ENCODE results near the gene EEF1G. TPM values are rescaled to one million over a fixed set of nuclear protein-coding genes. Genes with fewer than 3 reads are reported as not detected.
"Not testable (repeated sequence)": the region's sequence is repeated elsewhere in the genome, so short reads cannot be mapped to it uniquely, and the experiment has no call there.

EEF1G gene
- 100 to 1,000 TPM; 991 to 999 TPM for total RNA-seq

GRCh38 chr11:62573592-62574362, at the start of gene EEF1G:
Gene EEF1G, minus strand, starts transcription at chr11:62573891. Its CDS starts 49 bp downstream, at chr11:62573842.
- CTCF ChIA-PET, result interaction anchor here (0.6 to 3.9 kb wide), 15 partner anchors 13 to 288 kb away, joined by 3 to 20 read pairs (median 6); partner anchors contain the start of genes C11orf98, CSKMT, LBHD1 and MTA2

GRCh38 chr11:62622476-62623089, 48.9 kb upstream of the EEF1G start:
- CTCF ChIA-PET, result interaction anchor here (0.6 to 2.5 kb wide), 9 partner anchors 11 to 198 kb away, joined by 3 to 16 read pairs (median 4); partner anchors contain the start of genes EML3 and ROM1
- POLR2A ChIA-PET, result interaction anchor here (0.9 to 5.4 kb wide), 23 partner anchors 10 to 654 kb away, joined by 3 to 70 read pairs (median 11); partner anchors contain the start of genes C11orf98, CSKMT, EEF1G and EML3
- no peaks in the 10 kb centered on the region for H3K9me3 Mint-ChIP-seq
- H3K27me3 Mint-ChIP-seq, result no peaks in the 10 kb centered on the region
- no peak for DNase-seq
- peak overlapping the region; percentile 98 for H3K27ac Mint-ChIP-seq
- H3K4me1 Mint-ChIP-seq, result peaks cover 28% of the 10 kb centered on the region
- peaks cover 45% of the 10 kb centered on the region for H3K36me3 Mint-ChIP-seq (ENCODE audit: low read depth)
- H3K4me3 Mint-ChIP-seq, result peak overlapping the region; percentile 87

More at GRCh38 chr11:62573592-62574362, at the start of gene EEF1G:
- H3K36me3 Mint-ChIP-seq (ENCODE audit: low read depth), result peaks cover 80% of the 10 kb centered on the region
- peak; percentile 99 for DNase-seq
- peak within 1 kb of the TSS; percentile 94 for H3K4me3 Mint-ChIP-seq
- H3K9me3 Mint-ChIP-seq, result no peaks in the 10 kb centered on the region
- H3K27me3 Mint-ChIP-seq, result no peaks in the 10 kb centered on the region
- peak within 1 kb of the TSS; percentile 91 for H3K27ac Mint-ChIP-seq
- H3K4me1 Mint-ChIP-seq, result peaks cover 58% of the 10 kb centered on the region
- POLR2A ChIA-PET, result interaction anchor here (0.6 to 7.8 kb wide), 30 partner anchors 12 to 308 kb away, joined by 3 to 130 read pairs (median 4); partner anchors contain the start of genes AHNAK, B3GAT3, C11orf98 and CSKMT

- H3K4me3 Mint-ChIP-seq, result peak within 1 kb of the TSS; percentile 87
- H3K36me3 Mint-ChIP-seq (ENCODE audit: low read depth), result peaks cover 43% of the 10 kb centered on the region
- H3K4me1 Mint-ChIP-seq, result peaks cover 29% of the 10 kb centered on the region
- POLR2A ChIA-PET, result interaction anchor here (0.9 to 5.4 kb wide), 29 partner anchors 10 to 653 kb away, joined by 3 to 70 read pairs (median 10); partner anchors contain the start of genes C11orf98, CSKMT, EEF1G and EML3
- H3K9me3 Mint-ChIP-seq, result no peaks in the 10 kb centered on the region
- peak within 1 kb of the TSS; percentile 98 for H3K27ac Mint-ChIP-seq
- peak; percentile 97 for DNase-seq
- CTCF ChIA-PET, result interaction anchor here (0.6 to 3.2 kb wide), 14 partner anchors 10 to 197 kb away, joined by 3 to 16 read pairs (median 4); partner anchors contain the start of genes C11orf98, CSKMT, EML3 and LBHD1
- no peaks in the 10 kb centered on the region for H3K27me3 Mint-ChIP-seq
Measured at GRCh38 chr11:62621567-62622470, 48.1 kb upstream of the EEF1G start, which contains the start of gene B3GAT3. Gene B3GAT3, minus strand, starts transcription at chr11:62621986. Its CDS starts 39 bp downstream, at chr11:62621947.

GRCh38 chr11:62621027-62621566, 47.4 kb upstream of the EEF1G start:
- H3K4me1 Mint-ChIP-seq, result peaks cover 33% of the 10 kb centered on the region
- no peak for DNase-seq
- ChIA-PET POLR2A (interaction anchor here (0.7 to 5.4 kb wide), 28 partner anchors 8 to 653 kb away, joined by 3 to 70 read pairs (median 10); partner anchors contain the start of genes C11orf98, CSKMT, EEF1G and EML3), CTCF (interaction anchor here (0.6 to 3.2 kb wide), 13 partner anchors 9 to 196 kb away, joined by 3 to 16 read pairs (median 5); partner anchors contain the start of genes C11orf98, CSKMT, EML3 and LBHD1)
- H3K36me3 Mint-ChIP-seq (ENCODE audit: low read depth), result peaks cover 41% of the 10 kb centered on the region
- peak overlapping the region; percentile 87 for H3K4me3 Mint-ChIP-seq
- no peaks in the 10 kb centered on the region for H3K9me3 Mint-ChIP-seq
- H3K27ac Mint-ChIP-seq, result peak overlapping the region; percentile 92
- H3K27me3 Mint-ChIP-seq, result no peaks in the 10 kb centered on the region

GRCh38 chr11:62616957-62617356, 43.3 kb upstream of the EEF1G start:
- CTCF ChIA-PET, H3K27me3 Mint-ChIP-seq, H3K9me3 Mint-ChIP-seq, H3K27ac Mint-ChIP-seq, DNase-seq, H3K4me3 Mint-ChIP-seq: not testable (repeated sequence)
- Mint-ChIP-seq H3K4me1 (peaks cover 53% of the 10 kb centered on the region), H3K36me3 (ENCODE audit: low read depth) (peaks cover 34% of the 10 kb centered on the region)
- POLR2A ChIA-PET, result interaction anchor here (0.9 kb wide), 1 partner anchor 36 kb away, joined by 3 read pairs; the partner anchor contains the start of gene INTS5

- Mint-ChIP-seq H3K4me3 (no peak overlapping the region), H3K27ac (peak overlapping the region; percentile 16), H3K4me1 (peaks cover 53% of the 10 kb centered on the region), H3K9me3 (no peaks in the 10 kb centered on the region), H3K27me3 (no peaks in the 10 kb centered on the region), H3K36me3 (ENCODE audit: low read depth) (peaks cover 31% of the 10 kb centered on the region)
- CTCF ChIA-PET, result no interaction called here
- POLR2A ChIA-PET, result interaction anchor here (1.1 to 1.3 kb wide), 2 partner anchors 24 to 49 kb away, joined by 4 to 5 read pairs; partner anchors contain the start of genes C11orf98, CSKMT and TUT1
- no peak for DNase-seq
Measured at GRCh38 chr11:62615521-62615920, 41.8 kb upstream of the EEF1G start.

GRCh38 chr11:62614275-62614674, 40.6 kb upstream of the EEF1G start:
- Mint-ChIP-seq H3K36me3 (ENCODE audit: low read depth) (peaks cover 36% of the 10 kb centered on the region), H3K9me3 (no peaks in the 10 kb centered on the region), H3K27me3 (no peaks in the 10 kb centered on the region), H3K4me1 (peaks cover 56% of the 10 kb centered on the region), H3K4me3 (no peak overlapping the region), H3K27ac (peak overlapping the region; percentile 69)
- peak; percentile 43 for DNase-seq
- ChIA-PET POLR2A (interaction anchor here (1.0 to 6.7 kb wide), 5 partner anchors 13 to 57 kb away, joined by 3 to 84 read pairs (median 41); partner anchors contain the start of genes C11orf98, CSKMT, INTS5 and LBHD1), CTCF (interaction anchor here (1.4 kb wide), 1 partner anchor 51 kb away, joined by 3 read pairs; the partner anchor contains the start of genes C11orf98 and CSKMT)

GRCh38 chr11:62613291-62613778, 39.6 kb upstream of the EEF1G start:
- peaks cover 39% of the 10 kb centered on the region for H3K36me3 Mint-ChIP-seq (ENCODE audit: low read depth)
- CTCF ChIA-PET, result interaction anchor here (0.6 to 1.5 kb wide), 4 partner anchors 14 to 174 kb away, joined by 3 to 4 read pairs (median 3); partner anchors contain the start of genes C11orf98 and CSKMT
- peaks cover 60% of the 10 kb centered on the region for H3K4me1 Mint-ChIP-seq
- H3K27me3 Mint-ChIP-seq, result no peaks in the 10 kb centered on the region
- POLR2A ChIA-PET, result interaction anchor here (0.9 to 6.7 kb wide), 11 partner anchors 8 to 242 kb away, joined by 3 to 84 read pairs (median 6); partner anchors contain the start of genes B3GAT3, C11orf98, CSKMT and INTS5
- peak overlapping the region; percentile 10 for H3K4me3 Mint-ChIP-seq
- peak overlapping the region; percentile 80 for H3K27ac Mint-ChIP-seq
- H3K9me3 Mint-ChIP-seq, result no peaks in the 10 kb centered on the region
- no peak for DNase-seq

GRCh38 chr11:62612366-62613290, 38.9 kb upstream of the EEF1G start, which contains the start of the genes EML3 and ROM1:
Gene EML3, minus strand, starts transcription at chr11:62612775. Its CDS starts 318 bp downstream, at chr11:62612457.
Gene ROM1, plus strand, starts transcription at chr11:62613257. Its CDS starts 25 bp downstream, at chr11:62613282.
- ChIA-PET CTCF (interaction anchor here (0.6 to 2.6 kb wide), 20 partner anchors 9 to 229 kb away, joined by 3 to 28 read pairs (median 3); partner anchors contain the start of genes B3GAT3, BSCL2, C11orf98 and CSKMT), POLR2A (interaction anchor here (1.0 to 6.7 kb wide), 23 partner anchors 9 to 229 kb away, joined by 3 to 84 read pairs (median 5); partner anchors contain the start of genes B3GAT3, C11orf98, CSKMT and GANAB)
- peak within 1 kb of the TSS; percentile 97 for H3K4me3 Mint-ChIP-seq
- peak; percentile 91 for DNase-seq
- H3K27me3 Mint-ChIP-seq, result no peaks in the 10 kb centered on the region
- no peaks in the 10 kb centered on the region for H3K9me3 Mint-ChIP-seq
- peak within 1 kb of the TSS; percentile 93 for H3K27ac Mint-ChIP-seq
- peaks cover 65% of the 10 kb centered on the region for H3K4me1 Mint-ChIP-seq
- peaks cover 45% of the 10 kb centered on the region for H3K36me3 Mint-ChIP-seq (ENCODE audit: low read depth)
